ENCODE results near the gene PPP1R1C.

PPP1R1C gene

GRCh38 chr2:182064019-182064778 lies 78.5 kb downstream of the PPP1R1C start:
- DNase-seq (ENCODE audit: low spot score) = no peak

GRCh38 chr2:182066400-182067087 lies 80.9 kb downstream of the PPP1R1C start:
- no peak for DNase-seq (ENCODE audit: low spot score)

GRCh38 chr2:182067393-182067792 lies 81.7 kb downstream of the PPP1R1C start:
- no peak for DNase-seq (ENCODE audit: low spot score)

GRCh38 chr2:182068811-182069210 lies 83.2 kb downstream of the PPP1R1C start:
- DNase-seq (ENCODE audit: low spot score) = no peak

GRCh38 chr2:182069416-182069815 lies 83.8 kb downstream of the PPP1R1C start:
- no peak for DNase-seq (ENCODE audit: low spot score)

- no peak for DNase-seq (ENCODE audit: low spot score)
Observed at GRCh38 chr2:182069908-182070307, 84.3 kb downstream of the PPP1R1C start.

- no peak for DNase-seq (ENCODE audit: low spot score)
Observed at GRCh38 chr2:182070736-182071135, 85.1 kb downstream of the PPP1R1C start.

GRCh38 chr2:182072861-182073260 lies 87.2 kb downstream of the PPP1R1C start:
- no peak for DNase-seq (ENCODE audit: low spot score)

- no peak for DNase-seq (ENCODE audit: low spot score)
Observed at GRCh38 chr2:182073613-182074012, 88.0 kb downstream of the PPP1R1C start.

- no peak for DNase-seq (ENCODE audit: low spot score)
Observed at GRCh38 chr2:182077023-182077422, 91.4 kb downstream of the PPP1R1C start.

- peak; percentile 18 for DNase-seq (ENCODE audit: low spot score)
Observed at GRCh38 chr2:182077448-182078142, 91.9 kb downstream of the PPP1R1C start.

GRCh38 chr2:182078988-182079602 lies 93.4 kb downstream of the PPP1R1C start:
- no peak for DNase-seq (ENCODE audit: low spot score)

- DNase-seq (ENCODE audit: low spot score) = no peak
Observed at GRCh38 chr2:182080493-182080892, 94.8 kb downstream of the PPP1R1C start.

- DNase-seq (ENCODE audit: low spot score) = no peak
Observed at GRCh38 chr2:182081602-182082260, 96.1 kb downstream of the PPP1R1C start.

GRCh38 chr2:182088681-182089320 lies 103.1 kb downstream of the PPP1R1C start:
- no peak for DNase-seq (ENCODE audit: low spot score)

- DNase-seq (ENCODE audit: low spot score) = no peak
Observed at GRCh38 chr2:182090486-182090885, 104.8 kb downstream of the PPP1R1C start.

GRCh38 chr2:182097571-182098164 lies 112.0 kb downstream of the PPP1R1C start:
- no peak for DNase-seq (ENCODE audit: low spot score)

GRCh38 chr2:182098648-182099047 lies 113.0 kb downstream of the PPP1R1C start:
- DNase-seq (ENCODE audit: low spot score) = no peak

- DNase-seq (ENCODE audit: low spot score) = no peak
Observed at GRCh38 chr2:182101263-182101662, 115.6 kb downstream of the PPP1R1C start.

- no peak for DNase-seq (ENCODE audit: low spot score)
Observed at GRCh38 chr2:182103526-182103925, 117.9 kb downstream of the PPP1R1C start.

GRCh38 chr2:182110347-182110746 lies 124.7 kb downstream of the PPP1R1C start:
- DNase-seq (ENCODE audit: low spot score) = no peak
